Stimulated activated CD4-positive, alpha-beta T cell treated with anti-CD3 and anti-CD28 coated beads, Interleukin-1b, Interleukin-23, amount 100 ng/mL, for 24 hours (primary cell): ENCODE measurements around the gene CELF4.

Source experiments
- DNase-seq, 4 experiments: peaks; one replicate each; pipeline ENCODE4 v3.0.0-alpha.2; 2020; ENCODE audit warnings: low read depth in 4 of 4, low spot score in 1 of 4

Gene CELF4

GRCh38 chr18:37299471-37300304 is 265.9 kb downstream of the CELF4 start:
- no peak for DNase-seq

DNA sequence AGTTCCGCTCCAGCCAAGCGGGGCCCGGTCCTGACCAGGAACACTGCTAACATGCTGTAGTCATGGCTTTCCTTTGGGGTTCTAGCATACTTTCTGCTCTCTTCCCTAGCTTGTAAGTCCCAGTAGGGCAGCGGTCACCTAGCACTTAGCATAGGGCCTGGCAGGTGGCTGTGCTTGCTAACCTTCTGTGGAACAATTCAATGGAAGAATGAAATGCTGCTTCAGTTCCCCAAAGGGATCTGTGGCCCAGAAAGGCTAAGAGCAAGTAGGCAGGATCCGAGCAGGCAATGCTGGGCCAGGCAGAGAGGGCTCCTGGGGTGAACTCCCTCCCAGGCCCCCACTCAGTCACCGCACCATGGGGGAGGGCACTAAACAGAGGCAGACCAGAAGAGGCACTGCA is 266.8 kb downstream of the CELF4 start:
- no peak for DNase-seq

- DNase-seq: no peak
These were observed 268.5 kb downstream of the CELF4 start for GRCh38 chr18:37297106-37297505.

- no peak for DNase-seq
These were observed 270.6 kb downstream of the CELF4 start for GRCh38 chr18:37294951-37295350.

DNA sequence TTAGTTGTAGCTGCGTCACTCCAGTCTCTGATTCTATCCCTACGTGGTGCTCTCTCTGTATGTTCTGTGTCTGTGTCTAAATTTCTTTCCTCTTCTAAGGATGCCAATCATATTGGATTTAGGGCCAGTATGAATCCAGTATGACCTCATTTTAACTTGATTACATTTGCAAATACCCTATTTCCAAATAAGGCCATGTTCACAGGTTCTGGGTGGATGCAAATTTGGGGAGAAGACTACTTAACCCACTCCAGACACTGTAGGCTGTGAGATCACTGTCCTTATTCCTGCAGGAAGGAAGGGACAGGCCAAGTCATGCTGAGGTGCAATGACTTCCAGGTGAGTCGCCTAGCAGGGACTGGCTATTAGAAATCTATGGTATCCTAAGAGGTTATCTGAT is 272.2 kb downstream of the CELF4 start:
- DNase-seq: no peak

GRCh38 chr18:37289423-37289822 is 276.2 kb downstream of the CELF4 start:
- DNase-seq: no peak

- DNase-seq: no peak
These were observed 278.0 kb downstream of the CELF4 start for GRCh38 chr18:37287601-37288000.

DNA sequence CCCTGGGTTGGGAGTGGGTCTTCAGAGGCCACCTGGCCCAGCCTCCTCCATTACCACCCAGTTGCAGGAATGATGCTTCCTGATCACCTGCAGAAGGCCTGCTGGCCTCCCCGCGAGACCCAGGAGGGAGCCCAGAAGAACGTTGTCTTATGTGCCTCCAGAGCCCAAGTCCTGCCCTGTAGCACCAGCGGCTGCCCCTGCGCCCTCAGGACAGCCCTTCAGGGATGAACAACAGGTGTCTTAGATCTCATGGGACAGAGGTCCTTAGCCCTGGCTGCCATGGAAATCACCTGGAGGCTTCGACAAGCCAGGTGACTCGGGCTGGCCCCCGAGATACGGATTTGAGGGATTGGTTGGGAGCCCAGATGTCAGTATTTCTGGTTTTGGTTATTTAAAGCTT is 278.8 kb downstream of the CELF4 start:
- no peak for DNase-seq

- DNase-seq: no peak
These were observed 279.8 kb downstream of the CELF4 start for GRCh38 chr18:37285825-37286224.

DNA sequence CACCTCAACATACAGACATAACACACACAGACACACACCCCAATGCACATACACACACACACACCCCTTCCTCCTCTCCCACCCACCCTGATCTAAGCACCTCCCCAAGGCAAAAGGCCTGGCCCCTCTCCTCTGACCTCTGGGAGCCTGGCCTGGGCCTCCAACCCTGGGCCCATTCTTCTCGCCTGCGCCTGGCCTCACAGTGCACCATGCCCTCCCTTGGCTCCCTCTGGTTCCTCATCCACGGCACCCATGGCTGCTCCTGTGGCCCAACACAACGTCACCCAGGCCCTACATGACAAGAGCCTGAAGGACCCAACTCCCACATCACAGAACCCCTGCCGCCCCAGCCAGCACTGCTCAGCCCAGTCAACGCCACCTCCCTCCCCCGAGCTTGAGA is 281.3 kb downstream of the CELF4 start:
- no peak for DNase-seq

GRCh38 chr18:37282386-37283037 is 283.1 kb downstream of the CELF4 start:
- no peak for DNase-seq

- no peak for DNase-seq
These were observed 284.8 kb downstream of the CELF4 start for GRCh38 chr18:37280701-37281393.

- DNase-seq: no peak
These were observed 287.8 kb downstream of the CELF4 start for GRCh38 chr18:37277804-37278203.

DNA sequence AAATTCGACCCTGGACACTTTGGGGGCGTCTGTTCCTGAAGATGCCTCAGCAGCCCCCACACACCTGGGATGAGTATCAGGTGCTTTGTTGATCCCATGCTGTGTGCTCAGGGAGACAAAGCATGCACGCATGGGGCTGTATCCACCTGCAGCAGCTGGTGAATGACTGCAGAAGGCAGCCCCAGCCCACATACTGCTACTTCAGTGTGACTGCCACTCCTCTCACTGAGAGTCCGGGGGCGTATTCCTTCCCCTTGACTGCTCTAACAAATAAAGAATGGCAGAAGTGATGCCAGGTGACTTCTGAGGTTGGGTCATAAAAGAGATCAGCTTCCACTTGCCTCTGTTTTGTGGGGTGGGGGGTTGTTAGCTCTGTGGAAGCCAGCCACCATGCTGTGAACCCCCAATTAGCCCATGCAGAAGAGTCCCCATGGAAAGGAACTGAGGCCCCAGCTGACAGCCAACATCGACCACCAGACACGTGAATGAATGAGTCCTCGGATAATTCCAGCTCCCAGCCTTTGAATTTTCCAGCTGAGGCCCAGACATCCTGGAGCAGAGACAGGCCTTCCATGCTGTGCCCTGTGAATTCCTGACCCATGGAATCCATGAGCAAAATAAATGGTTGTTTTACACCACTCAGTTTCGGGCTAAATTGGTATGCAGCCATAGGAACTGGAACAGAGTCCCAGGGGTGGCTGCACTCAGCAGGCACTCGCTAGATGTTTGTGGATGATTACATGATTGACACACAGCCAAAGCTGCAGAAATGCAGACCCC is 289.3 kb downstream of the CELF4 start:
- DNase-seq: no peak

GRCh38 chr18:37275237-37275741 is 290.3 kb downstream of the CELF4 start:
- DNase-seq: no peak

DNA sequence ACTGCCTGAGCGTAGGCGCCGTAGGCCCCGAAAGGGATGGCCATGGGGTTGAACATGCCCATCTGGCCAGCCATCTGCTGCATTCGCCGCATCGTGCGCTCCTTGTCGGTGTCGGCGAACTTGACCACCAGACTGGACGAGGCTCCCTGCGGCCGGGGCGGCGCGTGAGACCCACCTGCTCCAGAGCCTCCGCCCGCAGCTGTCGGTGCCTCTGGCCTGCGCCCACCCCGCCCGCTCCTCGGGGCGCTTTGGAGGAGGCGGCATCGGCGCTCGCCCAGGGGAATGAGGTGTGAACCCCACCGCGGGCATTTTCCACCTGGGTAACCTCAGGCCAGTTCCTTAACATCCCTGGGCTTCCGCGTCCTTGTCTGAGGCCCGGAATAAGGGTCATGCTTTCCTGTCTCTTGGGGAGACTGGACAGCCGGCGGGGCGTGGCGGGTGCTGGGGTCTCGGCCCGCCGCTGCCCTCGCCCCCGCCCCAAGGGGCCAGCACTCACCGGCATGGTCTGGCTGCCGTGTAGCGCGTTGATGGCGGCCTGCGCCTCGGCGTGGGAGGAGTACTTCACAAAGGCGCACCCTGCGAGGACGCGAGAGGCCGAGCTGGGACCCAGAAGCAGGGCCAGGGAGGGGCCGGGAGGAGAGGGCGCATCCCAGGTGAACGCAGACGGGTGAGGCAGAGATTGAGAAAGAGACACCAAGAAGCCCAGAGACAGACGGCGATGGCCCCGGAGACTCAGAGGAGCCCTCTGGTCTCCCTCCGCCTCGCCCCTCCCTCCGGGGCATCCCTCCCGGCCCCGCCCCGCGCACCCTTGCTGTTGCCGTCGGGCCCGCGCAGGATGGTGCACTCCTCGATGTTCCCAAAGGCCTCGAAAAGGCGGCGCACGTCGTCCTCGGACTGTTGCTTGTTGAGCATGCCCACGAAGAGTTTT is 291.0 kb downstream of the CELF4 start:
- no peak for DNase-seq

DNA sequence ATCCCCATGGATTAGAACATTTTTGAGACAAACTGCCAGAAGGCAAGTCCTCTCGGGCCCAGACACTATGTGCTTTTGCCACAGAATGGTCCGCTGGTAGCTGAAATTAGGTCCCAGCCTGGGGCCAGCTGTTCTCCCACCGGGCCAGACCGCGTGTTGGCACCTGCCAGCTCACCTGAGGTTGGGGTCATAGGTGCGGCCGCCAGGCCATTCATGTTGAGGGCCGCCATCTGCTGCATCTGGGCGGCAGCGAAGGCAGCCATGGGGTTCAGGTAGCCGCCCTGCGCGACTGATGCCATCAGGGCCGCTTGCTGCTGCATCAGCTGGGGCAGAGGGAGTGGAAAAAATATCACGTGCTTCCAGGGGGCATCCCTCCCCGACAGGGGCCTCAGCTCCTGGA is 292.8 kb downstream of the CELF4 start:
- no peak for DNase-seq

DNA sequence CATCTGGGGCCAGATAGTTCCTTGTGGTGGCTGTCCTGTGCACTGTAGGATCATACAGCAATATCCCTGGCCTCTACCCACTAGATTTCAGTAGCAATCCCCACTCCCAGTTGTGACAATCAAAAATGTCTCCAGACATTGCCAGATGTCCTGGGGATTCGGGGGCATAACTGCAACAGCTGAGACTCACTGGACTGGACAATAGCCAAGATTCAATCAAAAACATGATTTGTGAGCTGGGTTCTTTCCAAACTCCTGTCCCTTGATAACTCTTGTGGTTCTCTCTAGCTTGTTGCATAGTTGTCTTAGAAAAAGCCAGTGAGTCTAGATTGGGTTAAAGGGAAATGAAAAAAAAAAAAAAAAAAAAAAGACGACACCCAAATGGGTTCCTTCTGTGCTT is 293.4 kb downstream of the CELF4 start:
- DNase-seq: no peak

DNA sequence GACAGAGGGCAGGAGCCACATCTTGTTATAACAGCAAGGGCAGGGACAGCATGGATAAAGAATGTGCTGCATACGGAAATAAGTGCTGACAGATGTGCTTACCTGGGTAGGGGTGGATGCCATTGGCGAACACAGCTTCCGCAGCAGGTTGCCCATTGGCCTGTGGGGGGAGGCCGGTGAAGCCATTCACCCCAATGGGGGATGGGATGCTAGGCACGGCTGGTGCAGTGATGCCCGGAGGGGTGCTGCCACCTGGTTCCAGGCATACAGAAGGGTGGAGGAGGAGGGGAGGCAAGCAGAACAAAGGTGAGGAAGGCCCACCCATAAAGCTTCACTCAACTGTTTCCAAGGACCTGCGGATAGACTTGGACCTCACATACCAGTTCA is 294.9 kb downstream of the CELF4 start:
- no peak for DNase-seq

GRCh38 chr18:37270038-37270665 is 295.4 kb downstream of the CELF4 start:
- no peak for DNase-seq
